ENCODE measurements around the gene PLVAP. TPM values are rescaled to one million over a fixed set of nuclear protein-coding genes. Genes with fewer than 3 reads are reported as not detected.
A peak's percentile ranks its signal among the peaks of the same experiment; 100 is the strongest.

PLVAP gene
- total RNA-seq, 1 donor from 2014 or later = 36.9 TPM

DNA sequence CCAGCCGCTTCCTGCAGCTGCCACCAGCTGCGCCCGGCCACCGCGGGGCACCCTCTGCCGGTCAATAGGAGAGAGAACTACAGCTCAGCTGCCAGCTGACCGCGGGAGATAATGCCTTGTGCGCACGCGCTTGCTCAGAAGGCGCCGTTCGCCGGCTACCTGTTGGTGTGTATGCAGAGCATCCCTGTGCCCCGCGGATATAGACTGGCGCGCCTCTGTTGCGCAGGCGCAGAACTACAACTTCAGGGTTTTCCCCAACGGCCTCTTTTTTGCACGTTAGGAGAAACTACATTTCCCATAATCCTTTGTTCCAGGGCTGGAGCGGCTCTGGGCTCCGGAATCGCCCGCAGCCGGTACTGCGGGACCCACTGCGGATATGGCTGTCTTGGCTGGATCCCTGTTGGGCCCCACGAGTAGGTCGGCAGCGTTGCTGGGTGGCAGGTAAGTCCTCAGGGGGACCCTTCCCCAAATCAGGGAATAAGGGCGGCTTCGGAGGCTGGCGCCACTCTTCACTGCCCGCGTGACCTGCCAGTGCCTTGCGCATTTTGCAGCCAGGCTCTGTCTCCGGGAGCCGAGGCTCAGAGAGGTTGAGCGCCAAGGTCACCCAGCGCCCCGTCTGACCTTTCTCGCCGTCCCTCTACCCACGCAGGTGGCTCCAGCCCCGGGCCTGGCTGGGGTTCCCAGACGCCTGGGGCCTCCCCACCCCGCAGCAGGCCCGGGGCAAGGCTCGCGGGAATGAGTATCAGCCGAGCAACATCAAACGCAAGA lies 71.4 kb downstream of the PLVAP start, which contains the start of gene MRPL34:
TSS of gene MRPL34 (plus strand) at position 356 of the 768 bp plus-strand sequence. CDS start at position 377, 21 bp downstream.
- intact Hi-C loops (cut with micrococcal nuclease) = no loop called here
- Histone ChIP-seq H3K4me1 (peaks cover 76% of the 10 kb centered on the region), H3K4me3 (peak within 1 kb of the TSS; percentile 87), H3K9me3 (replicated peaks) (no peaks in the 10 kb centered on the region), H3K36me3 (peaks cover 2% of the 10 kb centered on the region), H3K27ac (replicated peaks) (peak within 1 kb of the TSS; percentile 98), H3K27me3 (ENCODE audit: low read depth) (no peaks in the 10 kb centered on the region)
- TF ChIP-seq, protein P1, sequence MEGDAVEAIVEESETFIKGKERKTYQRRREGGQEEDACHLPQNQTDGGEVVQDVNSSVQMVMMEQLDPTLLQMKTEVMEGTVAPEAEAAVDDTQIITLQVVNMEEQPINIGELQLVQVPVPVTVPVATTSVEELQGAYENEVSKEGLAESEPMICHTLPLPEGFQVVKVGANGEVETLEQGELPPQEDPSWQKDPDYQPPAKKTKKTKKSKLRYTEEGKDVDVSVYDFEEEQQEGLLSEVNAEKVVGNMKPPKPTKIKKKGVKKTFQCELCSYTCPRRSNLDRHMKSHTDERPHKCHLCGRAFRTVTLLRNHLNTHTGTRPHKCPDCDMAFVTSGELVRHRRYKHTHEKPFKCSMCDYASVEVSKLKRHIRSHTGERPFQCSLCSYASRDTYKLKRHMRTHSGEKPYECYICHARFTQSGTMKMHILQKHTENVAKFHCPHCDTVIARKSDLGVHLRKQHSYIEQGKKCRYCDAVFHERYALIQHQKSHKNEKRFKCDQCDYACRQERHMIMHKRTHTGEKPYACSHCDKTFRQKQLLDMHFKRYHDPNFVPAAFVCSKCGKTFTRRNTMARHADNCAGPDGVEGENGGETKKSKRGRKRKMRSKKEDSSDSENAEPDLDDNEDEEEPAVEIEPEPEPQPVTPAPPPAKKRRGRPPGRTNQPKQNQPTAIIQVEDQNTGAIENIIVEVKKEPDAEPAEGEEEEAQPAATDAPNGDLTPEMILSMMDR (IDR thresholded peaks at IDR 0.05; ENCODE audit: borderline replicate concordance) = peak; percentile 82
- DNase-seq = peak; percentile 93

DNA sequence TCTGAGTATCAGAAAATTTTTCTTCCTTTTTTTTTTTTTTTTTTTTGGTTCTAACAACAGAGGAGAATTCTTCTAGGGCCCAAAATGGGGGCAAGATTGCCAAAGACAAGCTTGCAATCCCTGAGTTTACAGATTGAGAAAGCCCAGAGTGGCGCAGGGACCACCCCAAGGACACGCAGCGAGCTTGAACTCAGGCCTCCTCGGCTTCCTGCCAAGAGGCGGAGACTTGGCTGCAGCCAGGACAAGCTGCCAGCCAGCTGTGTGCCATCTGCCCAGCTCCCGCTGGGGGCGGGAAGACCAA lies 72.0 kb downstream of the PLVAP start:
- DNase-seq = no peak
- Histone ChIP-seq H3K9me3 (replicated peaks) (no peaks in the 10 kb centered on the region), H3K4me1 (peaks cover 70% of the 10 kb centered on the region), H3K27ac (replicated peaks) (peak overlapping the region; percentile 98), H3K4me3 (peak overlapping the region; percentile 87), H3K27me3 (ENCODE audit: low read depth) (no peaks in the 10 kb centered on the region), H3K36me3 (peaks cover 7% of the 10 kb centered on the region)
- TF ChIP-seq, protein P1 (IDR thresholded peaks at IDR 0.05; ENCODE audit: borderline replicate concordance) = no peak
- intact Hi-C loops (cut with micrococcal nuclease) = no loop called here

GRCh38 chr19:17304386-17305215 lies 72.5 kb downstream of the PLVAP start:
- H3K9me3 ChIP-seq (replicated peaks) = no peaks in the 10 kb centered on the region
- intact Hi-C loops (cut with micrococcal nuclease) = no loop called here
- peaks cover 7% of the 10 kb centered on the region for H3K36me3 ChIP-seq
- peak overlapping the region; percentile 87 for H3K4me3 ChIP-seq
- TF ChIP-seq, protein P1 (IDR thresholded peaks at IDR 0.05; ENCODE audit: borderline replicate concordance) = no peak
- H3K27me3 ChIP-seq (ENCODE audit: low read depth) = no peaks in the 10 kb centered on the region
- DNase-seq = no peak
- peak overlapping the region; percentile 98 for H3K27ac ChIP-seq (replicated peaks)
- H3K4me1 ChIP-seq = peaks cover 65% of the 10 kb centered on the region

GRCh38 chr19:17303940-17304267 lies 73.2 kb downstream of the PLVAP start:
- peak overlapping the region; percentile 98 for H3K27ac ChIP-seq (replicated peaks)
- peak overlapping the region; percentile 92 for H3K4me3 ChIP-seq
- H3K36me3 ChIP-seq = peaks cover 8% of the 10 kb centered on the region
- peaks cover 60% of the 10 kb centered on the region for H3K4me1 ChIP-seq
- DNase-seq = no peak
- TF ChIP-seq, protein P1 (IDR thresholded peaks at IDR 0.05; ENCODE audit: borderline replicate concordance) = no peak
- intact Hi-C loops (cut with micrococcal nuclease) = no loop called here
- H3K27me3 ChIP-seq (ENCODE audit: low read depth) = no peaks in the 10 kb centered on the region
- no peaks in the 10 kb centered on the region for H3K9me3 ChIP-seq (replicated peaks)

DNA sequence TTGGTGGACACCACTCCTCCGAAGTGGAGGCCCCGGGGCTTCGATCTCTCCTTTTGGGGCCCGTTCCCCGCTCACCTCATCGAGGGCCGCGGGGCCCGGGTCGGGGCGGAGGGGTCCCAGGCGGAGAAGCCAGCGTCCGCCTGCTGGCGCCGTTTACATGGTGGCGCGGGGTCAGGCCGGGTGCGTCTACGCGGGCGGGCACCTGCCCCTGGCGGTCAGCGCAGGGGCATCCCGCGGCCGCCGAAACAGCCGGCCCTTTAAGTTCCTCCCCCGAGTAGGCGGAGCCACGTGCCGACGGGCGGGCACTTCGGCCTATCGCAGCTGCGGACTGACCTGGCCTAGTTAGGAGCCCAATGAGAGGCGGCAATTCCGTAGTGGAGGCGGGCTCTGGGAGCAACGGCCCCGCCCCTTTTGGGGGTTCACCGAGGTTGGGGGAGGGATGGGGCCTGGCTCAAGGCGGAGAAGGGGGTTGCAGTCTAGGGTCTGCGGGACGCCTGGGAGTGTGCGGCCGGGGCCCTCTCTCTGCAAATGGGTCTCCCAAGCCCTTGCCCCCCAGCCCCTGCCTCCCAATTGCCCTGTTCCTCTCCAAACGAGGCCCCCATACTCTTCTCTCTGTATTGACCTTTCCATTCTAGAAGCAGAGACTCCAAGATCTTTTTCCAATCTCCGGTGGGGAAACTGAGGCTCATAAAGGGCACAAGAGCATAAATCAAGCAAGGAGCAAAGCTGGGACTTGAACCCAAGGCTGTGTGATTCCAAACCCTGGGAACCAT lies 73.8 kb downstream of the PLVAP start, which contains the start of gene ABHD8:
TSS of gene ABHD8 (minus strand) at position 259 of the 773 bp plus-strand sequence. CDS start 1,809 bp downstream, outside the sequence.
- DNase-seq = peak; percentile 96
- TF ChIP-seq, protein P1 (IDR thresholded peaks at IDR 0.05; ENCODE audit: borderline replicate concordance) = peak; percentile 82
- peaks cover under 1% of the 10 kb centered on the region for H3K9me3 ChIP-seq (replicated peaks)
- H3K4me1 ChIP-seq = peaks cover 55% of the 10 kb centered on the region
- H3K4me3 ChIP-seq = peak within 1 kb of the TSS; percentile 92
- peaks cover 13% of the 10 kb centered on the region for H3K36me3 ChIP-seq
- H3K27me3 ChIP-seq (ENCODE audit: low read depth) = no peaks in the 10 kb centered on the region
- peak within 1 kb of the TSS; percentile 98 for H3K27ac ChIP-seq (replicated peaks)
- intact Hi-C loops (cut with micrococcal nuclease) = no loop called here
